OCI-LY1 (cell line): Measurements from ENCODE around the gene STON2.

Experiments
- H2AFZ ChIP-seq: fragments of 200-600 bp; sonication (generic), shearing (Covaris generic); 2 replicates; pipeline ENCODE4 v1.6.0; 2014; ENCODE audit warnings: antibody characterized with exemption, mild to moderate bottlenecking, low read length
- H3F3A ChIP-seq: fragments of 200-600 bp; sonication (generic), shearing (Covaris generic); 2 replicates; pipeline ENCODE4 v1.6.0; 2014; ENCODE audit warnings: mild to moderate bottlenecking, antibody characterized with exemption, low read length, moderate library complexity; ENCODE audit not compliant: insufficient read depth
- H3K27ac ChIP-seq: fragments of 200-600 bp; sonication (generic); 2 replicates; pipeline ENCODE4 v1.5.1; 2014; ENCODE audit warnings: low read length, mixed run types, mild to moderate bottlenecking, low read depth; ENCODE audit not compliant: poor library complexity, severe bottlenecking
- H3K27me3 ChIP-seq: fragments of 200-600 bp; sonication (generic); 2 replicates; pipeline ENCODE4 v1.6.0; 2014; ENCODE audit warnings: antibody characterized with exemption, mild to moderate bottlenecking, low read length, moderate library complexity; ENCODE audit not compliant: insufficient read depth
- H3K36me3 ChIP-seq: fragments of 200-600 bp; sonication (generic); 2 replicates; pipeline ENCODE4 v1.6.1; 2014; ENCODE audit warnings: mild to moderate bottlenecking, antibody characterized with exemption, low read length, moderate library complexity, mixed read lengths; ENCODE audit not compliant: insufficient read depth
- H3K4me1 ChIP-seq: fragments of 200-600 bp; sonication (generic); 2 replicates; pipeline ENCODE4 v1.5.1; 2014; ENCODE audit warnings: mild to moderate bottlenecking, low read length, moderate library complexity; ENCODE audit not compliant: insufficient read depth, severe bottlenecking
- H3K4me2 ChIP-seq: fragments of 200-600 bp; sonication (generic), shearing (Covaris generic); 2 replicates; pipeline ENCODE4 v1.6.1; 2014; ENCODE audit warnings: low read length
- H3K4me3 ChIP-seq: fragments of 200-600 bp; sonication (generic); 2 replicates; pipeline ENCODE4 v1.5.1; 2014; ENCODE audit warnings: low read length, low read depth, mild to moderate bottlenecking, mixed read lengths; ENCODE audit not compliant: poor library complexity, severe bottlenecking
- H3K79me2 ChIP-seq: fragments of 200-600 bp; shearing (Covaris generic); 2 replicates; pipeline ENCODE4 v1.6.1; 2016; ENCODE audit warnings: mixed run types, low read length, mixed read lengths; ENCODE audit not compliant: insufficient read depth
- H3K9ac ChIP-seq: fragments of 200-600 bp; sonication (generic), shearing (Covaris generic); 2 replicates; pipeline ENCODE4 v1.6.1; 2014; ENCODE audit warnings: mild to moderate bottlenecking, low read length, mixed read lengths
- H3K9me2 ChIP-seq: fragments of 200-600 bp; sonication (generic), shearing (Covaris generic); 2 replicates; pipeline ENCODE4 v1.6.1; 2014; ENCODE audit warnings: low read depth, mild to moderate bottlenecking, low read length, mixed read lengths
- H3K9me3 ChIP-seq: fragments of 200-600 bp; shearing (Covaris generic); 2 replicates; pipeline ENCODE4 v1.6.1; 2014; ENCODE audit warnings: low read length, mixed read lengths
- H4K20me1 ChIP-seq: fragments of 200-600 bp; sonication (generic), shearing (Covaris generic); 2 replicates; pipeline ENCODE4 v1.6.0; 2016; ENCODE audit warnings: mild to moderate bottlenecking, low read length; ENCODE audit not compliant: insufficient read depth
- CTCF ChIP-seq: fragments of 200-600 bp; sonication (generic), shearing (Covaris generic); IDR thresholded peaks from 2 replicates; pipeline ENCODE4 v1.5.1; 2017; ENCODE audit warnings: mild to moderate bottlenecking, antibody characterized with exemption, low read length, moderate library complexity, mixed read lengths
- EZH2 ChIP-seq: fragments of 200-600 bp; sonication (generic), shearing (Covaris generic); IDR thresholded peaks from 2 replicates; pipeline ENCODE4 v1.8.0; 2017; ENCODE audit warnings: borderline replicate concordance, mixed run types, mild to moderate bottlenecking, antibody characterized with exemption, low read length, moderate library complexity, mixed read lengths

Gene STON2

GRCh38 chr14:81363746-81364378, 36.3 kb downstream of the STON2 start:
- no peaks in the 10 kb centered on the region for H3K4me1 ChIP-seq
- H3K9ac ChIP-seq: no peak overlapping the region
- H3K79me2 ChIP-seq: no peaks in the 10 kb centered on the region
- H3K4me2 ChIP-seq: no peak overlapping the region
- no peak overlapping the region for H3K27ac ChIP-seq
- H3K9me2 ChIP-seq: no peaks in the 10 kb centered on the region
- H3K36me3 ChIP-seq: no peaks in the 10 kb centered on the region
- no peaks in the 10 kb centered on the region for H3F3A ChIP-seq
- TF ChIP-seq CTCF (no peak), EZH2 (no peak)
- H3K4me3 ChIP-seq: no peak overlapping the region
- H3K27me3 ChIP-seq: no peaks in the 10 kb centered on the region
- no peaks in the 10 kb centered on the region for H3K9me3 ChIP-seq
- H2AFZ ChIP-seq: no peak overlapping the region
- H4K20me1 ChIP-seq: no peaks in the 10 kb centered on the region

GRCh38 chr14:81353691-81354323, 46.3 kb downstream of the STON2 start:
- TF ChIP-seq CTCF: no peak
- TF ChIP-seq EZH2: no peak
- H3K9ac ChIP-seq: no peak overlapping the region

GRCh38 chr14:81352413-81352812, 47.7 kb downstream of the STON2 start:
- no peak overlapping the region for H2AFZ ChIP-seq
- H4K20me1 ChIP-seq: no peaks in the 10 kb centered on the region
- no peaks in the 10 kb centered on the region for H3F3A ChIP-seq
- TF ChIP-seq CTCF (no peak), EZH2 (no peak)
- no peak overlapping the region for H3K4me2 ChIP-seq
- no peak overlapping the region for H3K4me3 ChIP-seq
- H3K27me3 ChIP-seq: no peaks in the 10 kb centered on the region
- H3K79me2 ChIP-seq: no peaks in the 10 kb centered on the region
- no peaks in the 10 kb centered on the region for H3K9me2 ChIP-seq
- no peak overlapping the region for H3K9ac ChIP-seq
- H3K4me1 ChIP-seq: no peaks in the 10 kb centered on the region
- H3K36me3 ChIP-seq: no peaks in the 10 kb centered on the region
- no peaks in the 10 kb centered on the region for H3K9me3 ChIP-seq
- H3K27ac ChIP-seq: no peak overlapping the region

More at GRCh38 chr14:81353691-81354323, 46.3 kb downstream of the STON2 start:
- H4K20me1 ChIP-seq: no peaks in the 10 kb centered on the region
- no peaks in the 10 kb centered on the region for H3K27me3 ChIP-seq
- no peaks in the 10 kb centered on the region for H3K36me3 ChIP-seq
- no peak overlapping the region for H3K4me3 ChIP-seq
- H3K9me2 ChIP-seq: no peaks in the 10 kb centered on the region
- H3K4me2 ChIP-seq: no peak overlapping the region
- no peaks in the 10 kb centered on the region for H3F3A ChIP-seq
- H3K4me1 ChIP-seq: no peaks in the 10 kb centered on the region
- no peaks in the 10 kb centered on the region for H3K79me2 ChIP-seq
- no peaks in the 10 kb centered on the region for H3K9me3 ChIP-seq
- H3K27ac ChIP-seq: no peak overlapping the region
- no peak overlapping the region for H2AFZ ChIP-seq
